Measurements from ENCODE around the gene CTSC.

The CTSC gene

GRCh38 chr11:88337181-88337986 is at the start of gene CTSC:
CTSC (minus strand) TSS chr11:88337736; CDS start chr11:88337672, 64 bp downstream.
- DNase-seq (ENCODE audit: low read depth in 2 of 3, low spot score in 2 of 3), result peak; percentile 89 to 90 (median 89)

DNA sequence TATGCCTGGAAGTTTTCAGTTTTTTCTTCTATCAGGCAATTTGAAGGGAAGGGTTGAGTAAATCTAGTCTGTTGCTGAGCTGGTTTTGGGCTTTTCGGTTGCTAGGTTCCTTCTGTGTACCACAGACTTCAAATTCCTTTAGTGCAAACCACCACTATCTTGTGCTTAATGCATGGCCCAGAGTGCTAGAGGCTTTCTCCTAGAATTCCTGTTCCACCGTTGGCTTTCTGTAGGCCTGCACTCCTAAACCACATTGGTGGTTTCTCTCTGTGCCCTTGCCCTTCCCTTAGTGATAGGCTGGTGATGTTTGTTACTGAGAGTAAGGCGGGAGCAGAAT is 47.1 kb upstream of the CTSC start:
- DNase-seq (ENCODE audit: low read depth in 2 of 3, low spot score in 2 of 3), result no peak

DNA sequence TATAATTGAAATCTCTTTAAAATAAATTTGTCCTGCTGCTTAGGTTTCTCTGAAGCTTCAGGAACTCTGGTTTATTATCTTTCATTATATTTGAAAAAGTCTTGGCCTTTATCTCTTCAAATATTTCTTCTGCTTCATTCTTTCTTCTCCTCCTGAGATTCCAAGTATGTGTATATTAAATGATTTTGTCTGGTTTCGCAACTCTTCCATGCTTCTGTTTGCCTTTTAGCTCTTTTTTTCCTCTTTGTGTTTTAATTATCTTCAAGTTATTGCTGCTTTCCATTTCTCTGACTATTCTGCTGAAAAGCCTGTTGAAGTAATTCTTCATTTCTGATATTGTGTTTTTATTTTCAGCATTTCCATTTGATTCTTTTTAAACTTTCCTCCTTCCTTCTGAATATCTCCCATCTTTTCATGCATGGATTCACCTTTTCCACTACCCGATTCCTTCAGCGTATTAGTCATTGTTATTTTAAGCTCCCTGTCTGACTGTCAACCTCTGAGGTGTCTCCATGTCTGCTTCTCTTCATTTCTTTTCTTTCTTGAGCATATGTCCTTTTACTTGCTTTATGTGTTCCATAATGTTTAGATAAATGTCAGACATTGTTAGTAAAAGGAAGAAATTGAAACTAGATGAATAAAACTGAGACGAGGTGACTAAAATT is 46.6 kb upstream of the CTSC start:
- DNase-seq (ENCODE audit: low read depth in 2 of 3, low spot score in 2 of 3), result no peak

DNA sequence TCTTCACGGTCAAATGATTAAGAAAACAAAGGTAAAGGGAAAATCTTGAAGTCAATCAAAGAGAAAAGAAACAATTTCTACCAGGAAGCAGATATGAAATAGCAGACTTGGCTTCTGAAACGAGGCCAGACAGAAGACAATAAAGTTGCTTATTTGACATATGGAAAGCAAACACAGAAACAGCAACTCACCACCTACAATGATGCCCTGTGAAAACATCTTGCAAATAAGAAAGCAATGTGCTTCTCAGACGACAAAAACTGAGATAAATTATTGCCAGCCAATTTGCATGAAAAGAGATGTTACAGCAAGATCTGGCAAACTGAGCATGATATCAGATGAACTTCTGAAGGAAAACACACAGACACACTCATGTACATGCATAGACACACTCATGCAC is 45.9 kb upstream of the CTSC start:
- DNase-seq (ENCODE audit: low read depth in 2 of 3, low spot score in 2 of 3), result no peak

- no peak for DNase-seq (ENCODE audit: low read depth in 2 of 3, low spot score in 2 of 3)
Measured at GRCh38 chr11:88379130-88379529, 41.6 kb upstream of the CTSC start.

DNA sequence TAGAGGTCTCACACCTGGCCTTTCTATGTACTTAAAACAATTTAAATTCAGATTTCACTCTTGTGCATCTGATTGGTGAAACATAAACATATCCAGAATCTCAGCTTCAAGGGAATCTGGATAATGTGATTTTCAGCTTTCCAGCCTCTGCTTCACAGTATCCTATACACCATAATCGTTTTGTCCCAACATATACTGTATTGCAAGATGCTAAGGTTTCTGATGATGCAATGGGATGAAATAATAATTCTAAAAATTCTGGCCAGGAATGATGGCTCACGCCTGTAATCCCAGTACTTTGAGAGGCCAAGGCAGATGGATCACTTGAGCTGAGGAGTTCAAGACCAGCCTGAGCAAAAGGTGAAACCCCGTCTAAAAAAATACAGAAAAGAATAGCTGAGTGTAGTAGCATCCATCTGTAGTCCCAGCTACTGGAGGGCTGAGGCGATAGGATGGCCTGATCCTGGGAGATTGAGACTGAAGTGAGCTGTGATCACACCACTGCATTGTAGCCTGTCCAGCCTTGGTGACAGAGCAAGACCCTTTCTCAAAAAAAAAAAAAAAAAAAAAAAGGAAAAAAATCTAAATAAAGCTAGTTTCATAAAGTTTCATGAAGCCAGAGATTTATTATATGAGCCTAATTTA is 41.0 kb upstream of the CTSC start:
- no peak for DNase-seq (ENCODE audit: low read depth in 2 of 3, low spot score in 2 of 3)

GRCh38 chr11:88377646-88378045 is 40.1 kb upstream of the CTSC start:
- DNase-seq (ENCODE audit: low read depth in 2 of 3, low spot score in 2 of 3), result no peak

- DNase-seq (ENCODE audit: low read depth in 2 of 3, low spot score in 2 of 3), result no peak
Measured at GRCh38 chr11:88377144-88377543, 39.6 kb upstream of the CTSC start.

DNA sequence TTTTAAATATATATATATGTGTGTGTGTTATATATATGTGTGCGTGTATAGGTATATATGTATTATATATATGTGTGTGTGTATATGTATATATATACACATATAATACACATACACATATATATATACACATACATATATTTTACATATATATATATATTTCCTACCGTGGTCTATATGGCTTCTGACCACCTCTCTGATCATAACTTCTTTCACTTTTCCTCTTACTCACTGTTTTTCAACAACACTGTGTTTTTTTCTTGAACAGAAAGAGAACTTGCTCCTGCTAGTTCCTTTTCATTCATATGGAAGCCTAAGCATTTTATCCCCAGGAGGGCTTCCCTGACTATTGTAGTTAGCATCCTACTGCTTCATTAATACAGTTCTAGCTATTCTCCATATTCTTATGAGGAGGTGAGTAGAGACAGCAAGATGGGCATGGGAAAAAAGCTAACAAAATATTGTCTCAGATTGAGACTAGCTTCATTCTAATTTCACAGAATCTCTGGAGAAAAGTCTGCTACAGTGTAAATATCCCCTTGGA is 38.5 kb upstream of the CTSC start:
- no peak for DNase-seq (ENCODE audit: low read depth in 2 of 3, low spot score in 2 of 3)

DNA sequence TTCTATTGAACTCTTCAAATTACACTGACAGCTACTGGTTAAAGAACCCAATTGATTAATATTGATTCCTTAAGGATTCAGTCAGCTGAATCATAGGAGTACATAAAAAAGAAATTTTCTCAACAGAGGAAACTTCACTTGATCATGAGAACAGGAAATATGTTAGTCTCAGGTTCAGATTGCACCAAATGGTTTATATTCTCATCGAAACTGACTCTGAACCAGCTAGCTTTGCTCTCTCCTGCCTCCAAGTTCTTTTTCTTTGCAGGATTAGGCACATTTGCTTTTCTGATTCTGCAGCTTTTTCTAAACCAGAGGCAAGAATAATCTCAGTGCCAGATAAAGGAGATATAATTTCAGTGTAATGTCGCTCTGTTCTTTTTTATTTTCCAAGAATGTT is 33.2 kb upstream of the CTSC start:
- DNase-seq (ENCODE audit: low read depth in 2 of 3, low spot score in 2 of 3), result no peak

DNA sequence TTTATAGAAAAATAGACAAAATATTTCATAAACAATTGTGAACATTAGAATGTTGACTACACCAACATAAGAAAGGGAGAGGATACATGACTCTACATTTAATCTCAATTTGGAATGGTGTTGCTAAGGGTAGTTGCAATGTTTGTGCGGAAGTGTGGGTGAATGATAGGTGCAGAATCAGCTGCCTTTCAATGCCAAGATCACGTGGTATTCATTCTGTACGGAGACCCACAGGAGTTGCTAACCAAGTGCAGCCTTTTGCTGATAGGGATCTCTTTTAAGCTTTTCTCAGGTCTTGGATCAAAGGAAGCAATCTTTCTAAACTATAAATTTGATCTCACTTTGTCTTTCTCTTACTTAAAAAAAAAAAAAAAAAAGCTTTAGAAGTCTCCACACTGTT is 29.8 kb upstream of the CTSC start:
- no peak for DNase-seq (ENCODE audit: low read depth in 2 of 3, low spot score in 2 of 3)

DNA sequence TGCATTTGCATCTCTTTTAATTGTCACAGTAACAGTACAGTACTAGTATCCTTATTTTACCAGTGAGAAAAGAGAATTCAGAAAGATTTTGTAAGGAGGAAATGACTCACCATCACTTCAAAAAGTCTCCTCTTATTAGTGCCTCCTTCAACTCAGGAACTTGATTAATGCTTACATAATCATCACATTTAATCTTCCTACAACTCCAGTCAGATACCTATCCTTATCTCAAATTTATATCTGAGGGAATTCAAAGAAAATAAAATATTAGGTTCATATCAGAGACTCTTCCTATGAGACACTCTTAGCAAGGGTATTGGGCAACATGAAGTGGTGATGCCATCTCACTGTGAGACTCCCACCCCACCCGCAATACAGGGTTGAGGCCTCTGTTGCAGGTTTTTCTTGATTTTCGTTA is 26.1 kb upstream of the CTSC start:
- DNase-seq (ENCODE audit: low read depth in 2 of 3, low spot score in 2 of 3), result no peak

DNA sequence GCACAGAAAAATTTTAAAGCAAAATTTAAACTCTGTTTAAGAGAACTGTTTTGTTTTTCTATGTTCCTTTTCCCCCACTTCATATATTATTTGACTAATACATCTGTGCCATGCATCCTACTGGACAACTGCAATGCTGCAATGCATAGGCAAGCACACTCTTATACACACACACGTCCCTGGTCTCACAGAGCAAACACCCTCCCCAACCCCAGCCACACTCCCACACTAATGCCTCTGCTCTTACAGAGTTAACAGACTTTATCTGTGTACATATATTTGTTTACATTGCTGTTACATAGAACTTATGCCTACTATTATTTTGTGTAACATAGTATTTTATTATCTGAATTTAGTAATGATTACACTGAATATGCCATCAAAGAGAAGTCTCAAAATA is 25.5 kb upstream of the CTSC start:
- DNase-seq (ENCODE audit: low read depth in 2 of 3, low spot score in 2 of 3), result no peak

GRCh38 chr11:88360141-88360540 is 22.6 kb upstream of the CTSC start:
- no peak for DNase-seq (ENCODE audit: low read depth in 2 of 3, low spot score in 2 of 3)

GRCh38 chr11:88359541-88359940 is 22.0 kb upstream of the CTSC start:
- DNase-seq (ENCODE audit: low read depth in 2 of 3, low spot score in 2 of 3), result no peak

DNA sequence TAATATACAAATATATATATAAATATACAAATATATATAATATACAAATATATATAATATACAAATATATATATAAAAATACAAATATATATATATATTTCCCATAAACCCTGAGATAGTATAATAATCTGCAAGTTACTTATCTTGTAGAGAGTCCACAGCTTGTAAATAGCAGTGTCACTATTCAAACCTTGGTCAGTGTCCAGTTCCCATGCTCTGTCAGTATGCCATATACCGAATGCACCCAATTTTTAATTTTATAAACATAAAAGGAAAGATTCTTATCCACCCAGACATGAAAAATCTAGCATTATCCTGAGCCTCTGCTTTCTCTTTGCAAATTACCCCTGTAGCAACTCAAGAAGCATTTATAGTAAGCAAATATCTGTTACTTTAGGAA is 21.6 kb upstream of the CTSC start:
- DNase-seq (ENCODE audit: low read depth in 2 of 3, low spot score in 2 of 3), result no peak

- DNase-seq (ENCODE audit: low read depth in 2 of 3, low spot score in 2 of 3), result no peak
Measured at GRCh38 chr11:88358040-88358431, 20.5 kb upstream of the CTSC start.

DNA sequence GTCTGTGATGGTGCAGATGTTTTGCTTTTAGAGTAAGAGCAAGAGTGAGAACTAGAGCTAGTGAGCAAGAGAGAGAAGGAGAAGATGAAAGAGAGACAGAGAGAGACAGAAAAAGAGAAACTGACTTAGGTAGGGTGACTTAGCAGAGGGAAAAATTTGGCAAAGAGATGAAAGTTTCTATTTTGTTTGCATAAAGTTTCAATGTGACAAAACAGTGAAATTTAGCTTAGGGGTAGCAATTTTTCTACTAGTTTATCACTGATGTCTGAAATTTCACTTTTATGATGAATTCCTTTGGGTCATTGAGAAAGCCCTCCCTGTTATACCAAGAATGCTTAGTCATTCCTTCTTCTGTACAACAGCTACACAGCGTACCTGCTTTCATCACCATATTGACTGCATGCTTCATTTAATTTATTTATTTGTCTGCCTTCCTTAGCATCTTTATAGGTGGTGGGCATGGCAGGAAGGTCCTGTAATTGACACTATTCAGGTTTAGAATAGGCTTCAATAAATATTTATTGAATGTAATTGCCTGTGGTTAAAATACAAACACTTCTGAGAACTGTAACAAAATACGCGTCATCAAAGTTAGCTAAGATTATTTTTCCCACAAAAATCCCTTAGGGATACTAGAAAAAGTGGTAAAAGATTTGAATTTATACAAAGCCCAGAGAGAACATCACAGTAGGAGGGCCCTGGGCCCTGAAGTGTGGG is 19.9 kb upstream of the CTSC start:
- no peak for DNase-seq (ENCODE audit: low read depth in 2 of 3, low spot score in 2 of 3)

GRCh38 chr11:88355887-88356286 is 18.4 kb upstream of the CTSC start:
- no peak for DNase-seq (ENCODE audit: low read depth in 2 of 3, low spot score in 2 of 3)

GRCh38 chr11:88354912-88355311 is 17.4 kb upstream of the CTSC start:
- DNase-seq (ENCODE audit: low read depth in 2 of 3, low spot score in 2 of 3), result no peak

- no peak for DNase-seq (ENCODE audit: low read depth in 2 of 3, low spot score in 2 of 3)
Measured at GRCh38 chr11:88353835-88354496, 16.4 kb upstream of the CTSC start.

Measured in activated CD8-positive, alpha-beta memory T cell treated with anti-CD3 and anti-CD28 coated beads for 48 hours (primary cell).